Epithelial cell of esophagus (primary cell): ENCODE data around the gene DNPH1.

Source experiments
- DNase-seq: peaks from one replicate; pipeline ENCODE4 v3.0.0; 2010; ENCODE audit warnings: low read depth
- H3K4me3 ChIP-seq: 2 replicates; pipeline ENCODE4 v1.5.1; 2011; ENCODE audit warnings: mild to moderate bottlenecking, low read length, control low read depth
- CTCF ChIP-seq: IDR thresholded peaks from 2 replicates; pipeline ENCODE4 v1.5.1; 2011; ENCODE audit warnings: low read depth, mild to moderate bottlenecking, low read length, control low read depth, inconsistent platforms; ENCODE audit not compliant: insufficient read depth; ENCODE audit errors: missing control alignments

Gene DNPH1

GRCh38 chr6:43202451-43202850 is 26.8 kb downstream of the DNPH1 start:
- DNase-seq, result no peak
- H3K4me3 ChIP-seq, result no peak overlapping the region

GRCh38 chr6:43200541-43200940 is 28.7 kb downstream of the DNPH1 start:
- DNase-seq, result no peak
- no peak overlapping the region for H3K4me3 ChIP-seq
- TF ChIP-seq CTCF, result no peak

More at GRCh38 chr6:43202451-43202850, 26.8 kb downstream of the DNPH1 start:
- no peak for TF ChIP-seq CTCF

GRCh38 chr6:43199912-43200311 is 29.4 kb downstream of the DNPH1 start:
- TF ChIP-seq CTCF, result no peak
- DNase-seq, result no peak

GRCh38 chr6:43196337-43196736 is 32.9 kb downstream of the DNPH1 start:
- no peak for DNase-seq
- no peak for TF ChIP-seq CTCF
- H3K4me3 ChIP-seq, result no peak overlapping the region

More at GRCh38 chr6:43199912-43200311, 29.4 kb downstream of the DNPH1 start:
- H3K4me3 ChIP-seq, result no peak overlapping the region

- no peak overlapping the region for H3K4me3 ChIP-seq
- no peak for DNase-seq
- TF ChIP-seq CTCF, result no peak
Observed at GRCh38 chr6:43193929-43194328, 35.4 kb downstream of the DNPH1 start.

GRCh38 chr6:43192911-43193310 is 36.4 kb downstream of the DNPH1 start:
- H3K4me3 ChIP-seq, result no peak overlapping the region
- DNase-seq, result no peak
- no peak for TF ChIP-seq CTCF

- no peak overlapping the region for H3K4me3 ChIP-seq
- no peak for TF ChIP-seq CTCF
- no peak for DNase-seq
Observed at GRCh38 chr6:43189776-43190304, 39.4 kb downstream of the DNPH1 start.
